Measurements from ENCODE around the gene CCDC57. TPM values are rescaled to one million over a fixed set of nuclear protein-coding genes. Genes with fewer than 3 reads are reported as not detected.

The CCDC57 gene
- total and polyA plus RNA-seq, 2 of the 4 experiments (the other 2 are of a cell fraction), result 7.3 to 31.3 TPM

DNA sequence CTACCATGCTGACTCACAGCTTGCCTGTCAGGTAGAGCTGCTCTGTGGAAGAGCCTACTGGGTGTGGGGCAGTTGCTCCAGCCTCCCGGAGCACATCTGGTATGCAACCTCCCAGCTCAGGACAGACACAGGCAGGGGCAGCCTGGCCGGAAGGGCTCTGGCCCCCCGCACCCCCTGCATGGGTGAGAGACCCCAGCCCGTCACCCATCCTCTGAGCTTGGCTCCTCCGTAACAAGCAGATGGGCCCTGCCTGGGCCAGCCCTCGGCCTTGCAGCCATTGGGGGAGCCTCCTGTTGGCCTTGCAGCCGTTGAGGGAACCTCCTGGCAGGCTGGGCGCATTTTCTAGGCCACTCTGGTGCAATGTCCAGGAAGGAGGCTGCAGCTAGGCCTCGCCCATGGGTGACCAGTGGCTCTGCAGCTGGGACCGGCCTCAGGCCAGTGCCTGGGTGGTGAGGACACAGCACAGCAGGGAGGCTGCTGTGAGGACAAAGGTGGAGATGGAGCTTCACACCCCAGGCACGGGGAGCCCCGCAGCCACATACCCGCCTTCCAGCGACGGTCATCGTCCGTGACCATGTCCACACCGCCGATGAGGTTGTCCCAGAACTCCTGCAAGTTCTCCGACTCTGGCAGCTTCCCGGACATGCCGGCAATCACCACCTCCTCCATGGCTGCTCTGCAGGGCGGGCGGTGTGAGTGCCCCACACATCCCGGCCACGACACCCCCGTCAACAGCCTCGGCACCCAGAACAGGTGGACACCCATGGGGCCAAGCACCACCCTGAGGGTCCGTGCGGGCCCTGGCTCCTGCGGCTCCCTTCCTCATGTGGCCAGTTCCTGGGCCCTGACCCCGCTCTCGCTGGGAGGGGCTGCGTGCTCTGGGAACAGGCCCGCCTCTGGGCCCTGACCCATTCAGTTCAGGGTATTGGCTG lies 116.6 kb downstream of the CCDC57 start:
- H3K9ac ChIP-seq (ENCODE audit: low read depth, low read length), result peak overlapping the region; percentile 87; the same call in 1 of the 2 replicates
- no peak overlapping the region for H2BK15ac ChIP-seq (ENCODE audit: low read depth, low read length)
- H3K4me3 ChIP-seq (ENCODE audit: insufficient read depth, low read depth, low read length), result no peak overlapping the region
- H3K9me1 ChIP-seq (ENCODE audit: insufficient read depth, low read length), result peaks cover 5% of the 10 kb centered on the region; the same call in 1 of the 2 replicates
- H3K27ac ChIP-seq (ENCODE audit: insufficient read depth, low read length), result no peak overlapping the region; the same call in 1 of the 2 replicates
- H3K14ac ChIP-seq (replicated peaks; ENCODE audit: low read depth, low read length), result no peak overlapping the region
- peaks cover 13% of the 10 kb centered on the region for H3K4me1 ChIP-seq (ENCODE audit: control insufficient read depth, insufficient read depth, low read length)
- peak overlapping the region; percentile 98 for H2AK9ac ChIP-seq (replicated peaks; ENCODE audit: low read depth, low read length, poor library complexity)
- no peaks in the 10 kb centered on the region for H3K9me3 ChIP-seq (ENCODE audit: control insufficient read depth, insufficient read depth, low read length)
- WGBS, 2 experiments (ENCODE audit: extremely low coverage in 2 of 2, insufficient read length in 1 of 2), result 81% methylated on average over 9 of the region's 35 CpGs; no CpG with 5 or more reads in 1 of the 2 experiments
- no peak overlapping the region for H3K4ac ChIP-seq (ENCODE audit: low read depth, low read length)
- H3K4me2 ChIP-seq (ENCODE audit: low read depth, low read length), result no peak overlapping the region; the same call in 1 of the 2 replicates
- peak overlapping the region; percentile 49; the same call in 1 of the 2 replicates for H3K23ac ChIP-seq (ENCODE audit: low read depth, low read length)
- H2BK20ac ChIP-seq (ENCODE audit: low read depth, low read length), result no peak overlapping the region
- H4K8ac ChIP-seq (ENCODE audit: low read depth in 2 of 2, low read length in 2 of 2), result no peak overlapping the region
- H3K18ac ChIP-seq (ENCODE audit: low read depth, low read length), result no peak overlapping the region
- no peaks in the 10 kb centered on the region for H3K27me3 ChIP-seq (ENCODE audit: control insufficient read depth, insufficient read depth, low read length)
- H2BK120ac ChIP-seq (ENCODE audit: low read depth, low read length), result no peak overlapping the region
- TF ChIP-seq, protein P1, sequence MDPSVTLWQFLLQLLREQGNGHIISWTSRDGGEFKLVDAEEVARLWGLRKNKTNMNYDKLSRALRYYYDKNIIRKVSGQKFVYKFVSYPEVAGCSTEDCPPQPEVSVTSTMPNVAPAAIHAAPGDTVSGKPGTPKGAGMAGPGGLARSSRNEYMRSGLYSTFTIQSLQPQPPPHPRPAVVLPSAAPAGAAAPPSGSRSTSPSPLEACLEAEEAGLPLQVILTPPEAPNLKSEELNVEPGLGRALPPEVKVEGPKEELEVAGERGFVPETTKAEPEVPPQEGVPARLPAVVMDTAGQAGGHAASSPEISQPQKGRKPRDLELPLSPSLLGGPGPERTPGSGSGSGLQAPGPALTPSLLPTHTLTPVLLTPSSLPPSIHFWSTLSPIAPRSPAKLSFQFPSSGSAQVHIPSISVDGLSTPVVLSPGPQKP (IDR thresholded peaks at IDR 0.05; ENCODE audit: borderline replicate concordance, low read depth, low read length), result no peak
- TF ChIP-seq RFX5 (IDR thresholded peaks at IDR 0.05; ENCODE audit: low read depth, low read length) (no peak), CEBPB (IDR thresholded peaks at IDR 0.05; ENCODE audit: low read depth, low read length) (no peak), FOS (IDR thresholded peaks at IDR 0.05; ENCODE audit: low read depth, low read length) (no peak), CHD1 (IDR thresholded peaks at IDR 0.05; ENCODE audit: low read depth, low read length) (no peak)
- H4K5ac ChIP-seq (ENCODE audit: low read depth, low read length), result no peak overlapping the region
- ATAC-seq (ENCODE audit: low read depth), result no peak
- DNase-seq, result no peak
- BruUV-seq (replicated peaks), result no TSS peak
- H2AK5ac ChIP-seq (ENCODE audit: low read depth, low read length), result no peak overlapping the region
- H2BK5ac ChIP-seq (ENCODE audit: low read depth, low read length, poor library complexity, severe bottlenecking), result no peak overlapping the region
- dilution Hi-C loops (cut with HindIII; ENCODE audit: low sequenced_read_pairs, unreplicated experiment) (no loop called here), intact Hi-C loops (cut with micrococcal nuclease) (no loop called here), in situ Hi-C loops (cut with MboI; ENCODE audit: low sequenced_read_pairs) (no loop called here)
- POLR2A ChIA-PET (ENCODE audit: unreplicated experiment), result no interaction called here
- peaks cover 0 to 56% of the 10 kb centered on the region in 2 experiments for H3K79me1 ChIP-seq (ENCODE audit: low read depth in 1 of 2, low read length in 2 of 2)
- H4K91ac ChIP-seq (ENCODE audit: insufficient read depth, low read depth, low read length), result no peak overlapping the region
- H3K36me3 ChIP-seq (ENCODE audit: control insufficient read depth, insufficient read depth, low read length), result peaks cover 42% of the 10 kb centered on the region
- CTCF ChIA-PET, result no interaction called here
- H3K56ac ChIP-seq (ENCODE audit: extremely low read depth, insufficient read depth, low read length), result no peak overlapping the region
- H2AFZ ChIP-seq (replicated peaks; ENCODE audit: low read length, poor library complexity), result no peak overlapping the region
- peaks cover 31% of the 10 kb centered on the region for H4K20me1 ChIP-seq (ENCODE audit: insufficient read depth, low read length)

Data from IMR-90 (cell line).